Measurements from ENCODE around the gene KIF2A.

The KIF2A gene

DNA sequence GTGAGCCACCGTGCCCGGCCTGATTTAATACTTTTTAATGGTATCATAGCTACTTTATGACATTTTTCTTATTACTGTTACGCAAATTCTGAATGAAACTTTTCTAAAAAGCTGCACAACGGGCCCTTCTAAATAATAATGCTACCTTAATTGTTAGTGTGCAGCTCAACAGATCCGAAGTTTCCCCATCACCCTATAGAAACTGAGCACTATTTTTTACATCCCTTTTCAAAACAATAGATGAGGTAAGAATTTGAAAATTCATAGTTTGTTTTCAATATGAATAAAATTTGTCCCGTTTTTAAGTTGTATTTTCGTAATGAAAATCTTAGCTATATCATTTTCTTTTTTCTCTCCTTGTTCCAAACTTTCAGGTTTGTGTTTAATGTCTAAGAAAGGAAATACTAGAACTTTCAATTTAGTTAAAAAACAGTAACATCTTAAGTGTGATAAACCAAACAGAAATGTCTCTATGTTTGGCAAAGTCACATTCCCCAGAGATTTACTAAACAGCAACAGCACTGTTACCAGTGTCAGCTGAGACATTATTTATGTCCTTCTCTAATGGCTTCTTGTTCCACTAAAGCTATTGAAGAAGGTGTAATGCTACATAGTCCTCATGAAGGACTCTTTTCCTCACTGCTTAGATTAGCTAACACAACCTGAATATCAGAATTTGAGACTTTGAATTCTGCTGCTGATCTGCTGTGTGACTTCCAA lies 22.9 kb downstream of the KIF2A start:
- DNase-seq (ENCODE audit: low read depth, low spot score): no peak

GRCh38 chr5:62330302-62330701 lies 24.3 kb downstream of the KIF2A start:
- DNase-seq (ENCODE audit: low read depth, low spot score): no peak

DNA sequence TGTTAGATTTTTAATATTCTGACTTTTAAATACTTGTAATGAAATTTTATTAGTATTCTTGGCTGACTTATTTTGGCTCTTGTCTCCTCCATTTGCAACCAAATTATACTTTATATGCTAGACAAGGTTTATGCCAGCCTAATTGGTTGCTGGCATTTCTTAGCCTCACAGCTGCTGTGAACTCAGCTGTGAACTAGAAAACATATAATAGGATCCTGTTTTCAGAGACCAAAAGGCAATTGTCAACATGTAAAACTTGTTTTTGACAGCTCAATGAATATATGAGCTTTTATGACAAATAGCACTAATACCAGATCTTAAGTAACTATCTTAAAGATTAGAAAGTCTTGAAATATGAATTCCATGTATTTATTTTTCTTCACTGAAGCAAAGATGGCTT lies 25.9 kb downstream of the KIF2A start:
- no peak for DNase-seq (ENCODE audit: low read depth, low spot score)

DNA sequence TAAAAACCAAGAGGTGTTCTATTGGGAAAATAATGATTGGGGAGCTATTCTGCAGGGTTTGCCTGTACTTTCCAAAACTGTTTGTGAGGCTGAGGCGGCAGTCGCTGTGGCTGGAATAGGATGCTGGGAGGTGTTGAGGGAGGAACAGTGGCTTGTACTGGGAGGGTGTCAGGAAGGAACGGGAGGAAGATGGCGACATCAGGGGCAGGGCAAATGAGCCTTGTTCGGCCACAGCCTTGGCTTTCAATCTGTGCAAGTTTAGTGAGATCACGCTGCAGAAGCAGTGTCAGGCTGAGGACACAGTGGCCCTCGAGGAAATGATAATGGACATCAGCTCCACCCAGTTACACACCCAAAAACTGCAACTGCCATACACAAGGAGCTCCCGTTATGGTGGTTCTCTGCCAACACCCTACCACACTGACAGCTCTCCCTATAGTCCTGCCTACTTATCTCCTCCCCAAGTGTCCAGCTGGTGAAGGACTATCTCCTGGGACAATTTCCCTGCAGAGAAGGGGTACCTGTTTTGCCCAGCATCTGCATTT lies 27.3 kb downstream of the KIF2A start:
- no peak for DNase-seq (ENCODE audit: low read depth, low spot score)

- DNase-seq (ENCODE audit: low read depth, low spot score): no peak
Measured at GRCh38 chr5:62334082-62334481, 28.1 kb downstream of the KIF2A start.

DNA sequence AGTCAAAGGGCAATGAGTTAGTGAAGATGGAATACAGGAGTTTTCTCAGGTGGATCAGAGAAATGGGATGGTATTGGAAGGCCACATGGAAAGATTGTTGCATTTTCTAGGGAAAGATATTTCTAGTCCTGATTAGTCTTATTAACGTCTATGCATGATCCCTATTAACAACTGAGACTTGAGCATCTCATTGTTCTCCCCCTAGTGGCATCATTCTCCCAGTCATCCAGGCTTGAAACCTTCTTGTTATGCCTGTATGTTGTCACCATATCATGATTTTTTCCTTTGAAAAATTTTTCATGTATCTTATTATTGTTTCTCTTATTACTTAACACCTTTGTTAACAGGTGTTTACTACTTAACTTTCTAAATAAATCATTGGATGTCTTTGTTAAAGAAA lies 34.4 kb downstream of the KIF2A start:
- no peak for DNase-seq (ENCODE audit: low read depth, low spot score)

DNA sequence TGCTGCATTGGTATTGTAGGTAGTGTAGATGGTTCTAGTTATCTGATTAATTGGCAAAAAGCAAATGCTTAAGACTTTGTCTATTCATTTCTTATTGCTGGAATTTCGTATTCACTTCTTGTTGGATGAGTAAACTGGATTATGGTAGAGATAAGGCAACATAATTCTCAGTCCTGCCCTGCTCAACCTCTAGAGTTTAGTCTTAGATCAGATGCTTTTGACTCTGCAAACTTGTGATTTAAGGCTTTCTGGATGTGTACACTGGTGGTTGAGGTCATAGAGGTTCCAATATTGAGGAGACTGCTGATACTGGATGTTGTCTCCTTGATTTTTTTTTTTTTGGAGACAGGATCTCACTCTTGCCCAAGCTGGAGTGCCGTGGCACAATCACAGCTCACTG lies 35.0 kb downstream of the KIF2A start:
- DNase-seq (ENCODE audit: low read depth, low spot score): no peak

- DNase-seq (ENCODE audit: low read depth, low spot score): no peak
Measured at GRCh38 chr5:62341783-62342475, 35.9 kb downstream of the KIF2A start.

- DNase-seq (ENCODE audit: low read depth, low spot score): no peak
Measured at GRCh38 chr5:62342476-62342837, 36.5 kb downstream of the KIF2A start.

DNA sequence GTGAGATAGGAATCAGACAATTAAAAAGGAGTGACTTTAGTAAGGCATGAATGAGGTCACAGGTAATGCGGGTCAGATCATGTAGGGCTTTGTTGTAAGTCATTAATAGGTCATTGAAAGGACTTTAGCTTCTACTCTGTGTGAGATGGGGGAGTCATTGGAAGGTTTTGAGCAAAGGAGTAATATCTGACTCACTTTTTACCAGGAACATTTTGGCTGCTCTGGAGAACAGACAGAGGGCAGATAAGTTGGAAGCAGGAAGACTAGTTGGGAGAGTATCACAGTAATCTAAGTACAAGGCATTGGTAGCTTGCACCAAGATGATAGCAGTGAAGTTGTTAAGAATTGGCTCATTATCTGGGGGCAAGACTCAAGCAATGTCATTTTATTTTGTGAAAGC lies 37.4 kb downstream of the KIF2A start:
- DNase-seq (ENCODE audit: low read depth, low spot score): no peak

- DNase-seq (ENCODE audit: low read depth, low spot score): no peak
Measured at GRCh38 chr5:62346748-62347147, 40.7 kb downstream of the KIF2A start.

DNA sequence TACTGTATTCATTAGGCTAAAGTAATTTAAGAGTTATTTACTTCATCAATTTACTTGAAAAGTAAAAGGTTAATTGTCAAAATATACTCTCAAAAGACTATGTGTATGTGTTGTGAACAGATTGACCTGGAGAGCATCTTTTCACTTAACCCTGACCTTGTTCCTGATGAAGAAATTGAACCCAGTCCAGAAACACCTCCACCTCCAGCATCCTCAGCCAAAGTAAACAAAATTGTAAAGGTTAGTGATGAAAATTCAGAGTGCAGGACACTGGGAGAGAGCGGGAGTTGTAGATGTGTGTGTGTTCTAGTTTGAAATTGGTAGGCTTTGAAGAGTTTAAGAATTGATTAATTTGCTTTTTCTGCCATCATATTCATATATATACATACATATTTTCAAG lies 41.9 kb downstream of the KIF2A start:
- DNase-seq (ENCODE audit: low read depth, low spot score): no peak

DNA sequence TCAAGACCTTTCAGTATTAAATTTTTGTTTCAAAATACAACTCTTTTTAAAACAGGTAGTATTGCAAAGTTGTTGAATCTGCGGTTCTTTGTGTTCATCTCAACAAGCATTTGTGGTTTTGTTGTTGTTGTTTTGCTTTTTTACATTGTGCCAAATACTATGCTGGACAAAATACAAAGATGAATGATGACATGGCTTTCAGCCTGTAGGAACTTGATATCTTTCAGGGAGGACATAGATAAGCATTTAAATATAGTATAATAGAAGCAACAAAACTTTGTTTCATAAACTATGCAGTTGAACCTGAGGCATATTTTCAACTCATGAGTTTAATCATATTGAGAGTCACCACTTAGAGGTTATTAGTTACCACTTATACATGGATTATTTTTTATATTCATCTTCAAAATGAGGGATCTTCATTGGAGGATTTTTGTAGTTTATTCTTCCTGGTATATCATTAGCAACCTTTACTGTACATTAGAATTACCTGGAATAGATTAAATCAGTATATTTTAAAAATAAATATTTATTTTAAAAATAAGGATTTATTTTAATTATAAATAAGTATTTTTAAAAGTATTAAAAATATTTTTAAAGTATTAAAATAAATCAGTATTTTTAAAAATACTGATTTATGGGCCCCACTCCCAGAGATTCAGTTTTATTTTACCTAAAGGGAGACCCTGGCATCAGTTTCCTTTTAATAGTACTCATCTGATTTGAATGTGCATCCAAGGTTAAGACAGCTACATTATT lies 42.9 kb downstream of the KIF2A start:
- DNase-seq (ENCODE audit: low read depth, low spot score): no peak

GRCh38 chr5:62354028-62354874 lies 48.2 kb downstream of the KIF2A start:
- DNase-seq (ENCODE audit: low read depth, low spot score): peak; percentile 64

GRCh38 chr5:62362701-62363100 lies 56.7 kb downstream of the KIF2A start:
- no peak for DNase-seq (ENCODE audit: low read depth, low spot score)

GRCh38 chr5:62369039-62369438 lies 63.0 kb downstream of the KIF2A start:
- no peak for DNase-seq (ENCODE audit: low read depth, low spot score)

- DNase-seq (ENCODE audit: low read depth, low spot score): no peak
Measured at GRCh38 chr5:62371409-62371808, 65.4 kb downstream of the KIF2A start.

DNA sequence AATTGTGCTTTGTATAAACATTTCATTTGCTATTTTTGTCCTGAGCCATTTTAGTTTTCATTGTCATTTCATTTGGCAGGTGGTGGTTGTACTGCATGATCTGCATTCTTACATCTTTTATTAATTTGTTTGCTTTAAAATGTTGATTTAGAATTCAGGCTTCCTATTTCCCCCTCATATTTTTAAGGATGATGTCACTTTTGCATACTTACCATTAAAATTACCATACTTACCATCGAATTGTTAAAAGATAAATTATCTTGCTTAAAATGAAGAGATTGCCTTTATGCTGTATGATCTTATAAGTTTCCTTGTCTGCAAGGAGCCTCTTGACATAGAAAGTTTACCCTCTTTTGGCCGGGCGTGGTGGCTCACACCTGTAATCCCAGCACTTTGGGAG lies 66.6 kb downstream of the KIF2A start:
- DNase-seq (ENCODE audit: low read depth, low spot score): no peak

DNA sequence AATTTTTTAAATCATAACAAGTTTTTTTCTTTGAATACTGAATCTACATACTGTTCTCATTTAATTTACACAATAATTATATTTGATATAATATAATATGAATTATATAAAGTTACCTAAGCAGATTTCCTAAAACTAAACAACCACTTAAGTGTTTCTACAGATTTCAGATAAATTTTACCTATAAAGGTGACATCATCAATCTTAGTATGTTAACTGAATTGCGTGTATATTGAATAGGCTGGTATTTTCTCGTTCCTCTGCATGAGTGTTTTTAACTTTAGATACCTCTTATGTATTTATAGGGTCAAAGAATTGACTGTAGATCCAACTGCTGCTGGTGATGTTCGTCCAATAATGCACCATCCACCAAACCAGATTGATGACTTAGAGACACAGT lies 67.4 kb downstream of the KIF2A start:
- no peak for DNase-seq (ENCODE audit: low read depth, low spot score)

DNA sequence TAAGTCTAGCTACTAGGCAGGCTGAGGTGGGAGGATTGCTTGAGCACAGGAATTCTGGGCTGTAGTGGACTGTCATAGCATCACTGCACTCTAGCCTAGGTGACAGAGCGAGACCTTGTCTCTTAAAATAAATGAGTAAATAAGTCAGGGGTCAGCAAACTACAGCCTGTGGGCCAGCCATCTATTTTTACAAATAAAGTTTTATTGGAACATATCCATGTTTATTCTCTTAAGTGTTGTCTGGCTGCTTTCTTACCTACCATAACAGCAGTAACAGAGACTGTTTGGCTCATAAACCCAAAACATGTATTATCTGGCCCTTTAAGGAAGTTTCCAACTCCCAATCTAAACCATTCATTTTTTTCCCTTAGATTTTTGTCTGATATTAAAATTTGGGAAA lies 68.1 kb downstream of the KIF2A start:
- no peak for DNase-seq (ENCODE audit: low read depth, low spot score)

DNA sequence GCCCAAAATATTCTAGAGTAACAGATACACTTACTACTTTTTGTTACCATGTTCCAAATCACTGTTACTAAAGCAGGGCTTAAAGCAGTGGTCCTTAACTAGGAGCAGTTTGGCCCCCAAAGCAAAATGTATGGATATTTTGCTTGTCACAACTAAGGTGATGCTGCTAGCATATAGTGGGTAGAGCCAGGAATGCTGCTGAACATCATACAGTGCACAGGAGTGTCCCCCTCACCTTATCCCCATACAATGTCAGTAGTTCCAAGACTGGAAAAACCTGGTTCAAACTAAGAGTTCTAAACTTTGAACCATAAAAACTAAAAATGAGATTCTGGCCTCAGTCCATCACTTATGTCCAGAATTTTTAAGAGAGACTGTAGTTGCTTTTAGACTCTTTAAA lies 69.6 kb downstream of the KIF2A start:
- no peak for DNase-seq (ENCODE audit: low read depth, low spot score)

DNA sequence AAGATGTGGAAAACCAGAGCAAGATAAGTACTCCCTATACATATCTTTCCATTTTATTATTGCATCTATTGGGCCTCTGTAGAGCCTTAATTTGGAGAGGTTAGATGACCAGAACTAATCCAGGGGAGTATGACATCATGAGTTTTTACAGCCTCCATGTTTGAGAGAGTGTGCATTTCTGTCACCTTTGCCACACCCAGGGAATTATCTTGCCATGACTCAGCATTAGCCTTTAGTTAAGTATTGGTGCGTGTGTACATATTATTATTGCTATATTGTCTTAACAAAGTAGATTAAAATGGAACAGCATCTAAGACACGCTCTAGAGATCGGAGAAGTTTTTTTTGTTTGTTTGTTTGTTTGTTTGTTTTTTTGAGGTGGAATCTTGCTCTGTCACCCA lies 70.1 kb downstream of the KIF2A start:
- DNase-seq (ENCODE audit: low read depth, low spot score): no peak

Measured in astrocyte of the hippocampus (primary cell).